ENCODE results near the gene NCF2. TPM values are rescaled to one million over a fixed set of nuclear protein-coding genes. Genes with fewer than 3 reads are reported as not detected.

The NCF2 gene
- total and polyA plus RNA-seq, 4 donors = 38.7 to 193 (median 74.3) TPM

DNA sequence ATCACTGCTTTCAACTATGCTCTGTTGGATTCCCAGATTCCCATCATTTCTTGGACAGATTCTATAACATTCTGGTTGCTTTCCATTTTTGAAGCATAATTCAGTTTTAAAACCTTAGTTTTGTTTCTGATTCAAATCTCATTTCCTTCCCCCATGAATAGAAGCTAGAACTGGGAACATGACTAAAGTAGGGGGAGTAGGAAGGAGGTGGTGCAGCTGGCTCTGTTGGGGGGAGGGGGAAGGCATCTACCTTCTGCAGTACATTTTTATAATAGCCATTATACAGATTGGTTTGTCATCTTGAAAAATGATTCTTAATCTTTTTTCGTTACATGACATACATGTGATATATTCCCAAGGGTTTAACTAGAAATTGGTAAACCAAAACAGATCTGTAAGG is 69.9 kb downstream of the NCF2 start:
- WGBS, 2 donors = 82 to 89% methylated on average over 1 of the region's 1 CpG
- no peak for ATAC-seq (ENCODE audit: insufficient read depth, low FRiP score)
- Histone ChIP-seq H3K36me3 (ENCODE audit: control insufficient read depth in 4 of 4, insufficient read depth in 4 of 4, low read length in 4 of 4) (peaks cover 5 to 24% (median 13%) of the 10 kb centered on the region in 4 donors), H3K9ac (ENCODE audit: insufficient read depth in 1 of 2, low read length in 2 of 2) (no peak overlapping the region), H3K4me3 (no peak overlapping the region), H3K4me1 (ENCODE audit: control insufficient read depth in 5 of 5, insufficient read depth in 5 of 5, low read length in 5 of 5) (peaks cover 0 to 2% (median 0%) of the 10 kb centered on the region in 5 donors), H3K27me3 (ENCODE audit: control insufficient read depth in 3 of 3, insufficient read depth in 3 of 3, low read length in 2 of 3) (no peaks in the 10 kb centered on the region), H3K9me3 (ENCODE audit: control insufficient read depth in 4 of 4, insufficient read depth in 3 of 4, low read length in 3 of 4) (no peaks in the 10 kb centered on the region), H3K27ac (ENCODE audit: low read depth in 1 of 2, low read length in 1 of 2) (no peak overlapping the region)
- TF ChIP-seq, protein P1, sequence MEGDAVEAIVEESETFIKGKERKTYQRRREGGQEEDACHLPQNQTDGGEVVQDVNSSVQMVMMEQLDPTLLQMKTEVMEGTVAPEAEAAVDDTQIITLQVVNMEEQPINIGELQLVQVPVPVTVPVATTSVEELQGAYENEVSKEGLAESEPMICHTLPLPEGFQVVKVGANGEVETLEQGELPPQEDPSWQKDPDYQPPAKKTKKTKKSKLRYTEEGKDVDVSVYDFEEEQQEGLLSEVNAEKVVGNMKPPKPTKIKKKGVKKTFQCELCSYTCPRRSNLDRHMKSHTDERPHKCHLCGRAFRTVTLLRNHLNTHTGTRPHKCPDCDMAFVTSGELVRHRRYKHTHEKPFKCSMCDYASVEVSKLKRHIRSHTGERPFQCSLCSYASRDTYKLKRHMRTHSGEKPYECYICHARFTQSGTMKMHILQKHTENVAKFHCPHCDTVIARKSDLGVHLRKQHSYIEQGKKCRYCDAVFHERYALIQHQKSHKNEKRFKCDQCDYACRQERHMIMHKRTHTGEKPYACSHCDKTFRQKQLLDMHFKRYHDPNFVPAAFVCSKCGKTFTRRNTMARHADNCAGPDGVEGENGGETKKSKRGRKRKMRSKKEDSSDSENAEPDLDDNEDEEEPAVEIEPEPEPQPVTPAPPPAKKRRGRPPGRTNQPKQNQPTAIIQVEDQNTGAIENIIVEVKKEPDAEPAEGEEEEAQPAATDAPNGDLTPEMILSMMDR (IDR thresholded peaks at IDR 0.05; ENCODE audit: control extremely low read depth, extremely low read depth) = no peak
- no peak for DNase-seq

DNA sequence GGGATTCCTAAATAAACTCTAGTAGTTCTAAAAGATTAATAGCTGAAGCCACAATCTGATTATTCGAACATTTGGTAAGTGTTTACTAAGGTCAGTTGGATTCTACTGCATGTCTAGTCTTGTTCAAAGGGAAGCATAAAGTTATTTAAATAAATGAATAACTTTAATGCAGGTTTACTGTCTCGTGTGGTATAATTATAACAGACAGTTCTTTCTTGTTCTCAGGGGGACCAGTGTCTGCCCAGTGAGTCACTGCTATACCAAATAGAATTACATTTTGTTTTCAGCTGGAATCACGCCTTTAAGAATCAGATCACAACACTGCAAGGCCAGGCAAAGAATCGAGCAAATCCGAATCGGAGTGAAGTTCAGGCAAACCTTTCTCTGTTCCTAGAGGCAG is 72.9 kb downstream of the NCF2 start:
- ATAC-seq (ENCODE audit: insufficient read depth, low FRiP score) (no peak), DNase-seq (no peak)
- TF ChIP-seq, protein P1 (IDR thresholded peaks at IDR 0.05; ENCODE audit: control extremely low read depth, extremely low read depth) = no peak
- 93 to 94% methylated on average over 6 of the region's 6 CpGs for WGBS, 2 donors
- Histone ChIP-seq H3K27me3 (ENCODE audit: control insufficient read depth in 3 of 3, insufficient read depth in 3 of 3, low read length in 2 of 3) (no peaks in the 10 kb centered on the region), H3K4me3 (no peak overlapping the region), H3K36me3 (ENCODE audit: control insufficient read depth in 4 of 4, insufficient read depth in 4 of 4, low read length in 4 of 4) (peaks cover 5 to 21% (median 13%) of the 10 kb centered on the region in 4 donors), H3K9ac (ENCODE audit: insufficient read depth in 1 of 2, low read length in 2 of 2) (no peak overlapping the region), H3K27ac (ENCODE audit: low read depth in 1 of 2, low read length in 1 of 2) (no peak overlapping the region), H3K9me3 (ENCODE audit: control insufficient read depth in 4 of 4, insufficient read depth in 3 of 4, low read length in 3 of 4) (no peaks in the 10 kb centered on the region), H3K4me1 (ENCODE audit: control insufficient read depth in 5 of 5, insufficient read depth in 5 of 5, low read length in 5 of 5) (peaks cover 0 to 3% (median 0%) of the 10 kb centered on the region in 5 donors)

DNA sequence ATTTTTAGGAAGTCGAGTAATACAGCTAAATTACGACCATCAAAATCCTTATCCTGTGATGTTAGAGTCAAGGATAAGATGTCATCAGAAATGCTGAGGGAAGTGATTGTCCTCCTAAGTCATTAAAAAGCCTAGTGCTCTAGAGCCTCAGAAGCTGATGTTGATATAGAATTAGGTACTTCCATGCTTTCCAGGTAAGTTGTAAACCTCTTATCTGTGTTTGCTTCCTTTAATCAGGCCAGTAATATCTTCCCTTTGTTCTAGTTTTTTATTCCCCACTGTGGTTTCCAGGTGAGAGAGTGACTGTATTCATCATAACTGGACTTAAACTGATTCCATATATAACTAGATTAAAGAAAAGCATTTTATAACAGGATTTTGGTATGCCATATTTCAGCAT is 73.5 kb downstream of the NCF2 start:
- DNase-seq (no peak), ATAC-seq (ENCODE audit: insufficient read depth, low FRiP score) (no peak)
- Histone ChIP-seq H3K36me3 (ENCODE audit: control insufficient read depth in 4 of 4, insufficient read depth in 4 of 4, low read length in 4 of 4) (peaks cover 5 to 18% (median 9%) of the 10 kb centered on the region in 4 donors), H3K9ac (ENCODE audit: insufficient read depth in 1 of 2, low read length in 2 of 2) (no peak overlapping the region), H3K27ac (ENCODE audit: low read depth in 1 of 2, low read length in 1 of 2) (no peak overlapping the region), H3K4me1 (ENCODE audit: control insufficient read depth in 5 of 5, insufficient read depth in 5 of 5, low read length in 5 of 5) (peaks cover 0 to 3% (median 2%) of the 10 kb centered on the region in 5 donors), H3K4me3 (no peak overlapping the region), H3K9me3 (ENCODE audit: control insufficient read depth in 4 of 4, insufficient read depth in 3 of 4, low read length in 3 of 4) (no peaks in the 10 kb centered on the region), H3K27me3 (ENCODE audit: control insufficient read depth in 3 of 3, insufficient read depth in 3 of 3, low read length in 2 of 3) (no peaks in the 10 kb centered on the region)
- TF ChIP-seq, protein P1 (IDR thresholded peaks at IDR 0.05; ENCODE audit: control extremely low read depth, extremely low read depth) = no peak
- 93% methylated on average over 2 of the region's 2 CpGs for WGBS, 2 donors
